ENCODE measurements around the gene ZFC3H1. TPM values are rescaled to one million over a fixed set of nuclear protein-coding genes. Genes with fewer than 3 reads are reported as not detected.

The ZFC3H1 gene
- total and polyA plus RNA-seq, 2 of the 8 experiments (the other 6 are each of a cell fraction or from before 2014, with no cell fraction given), result 20.0 to 32.4 TPM

- TF ChIP-seq TAF7 (optimal IDR thresholded peaks at IDR 0.05; ENCODE audit: borderline replicate concordance, low read depth, low read length), result no peak
These were observed 17.1 kb downstream of the ZFC3H1 start (continued) for GRCh38 chr12:71646512-71646911.

Data from H1 (cell line).